Measurements from ENCODE around the gene C1QL4. TPM values are rescaled to one million over a fixed set of nuclear protein-coding genes. Genes with fewer than 3 reads are reported as not detected.
"Not testable (repeated sequence)": the region's sequence is repeated elsewhere in the genome, so short reads cannot be mapped to it uniquely, and the experiment has no call there.

C1QL4 gene
- total RNA-seq, 2 donors from 2014 or later, result 1.3 TPM; not detected in 1

DNA sequence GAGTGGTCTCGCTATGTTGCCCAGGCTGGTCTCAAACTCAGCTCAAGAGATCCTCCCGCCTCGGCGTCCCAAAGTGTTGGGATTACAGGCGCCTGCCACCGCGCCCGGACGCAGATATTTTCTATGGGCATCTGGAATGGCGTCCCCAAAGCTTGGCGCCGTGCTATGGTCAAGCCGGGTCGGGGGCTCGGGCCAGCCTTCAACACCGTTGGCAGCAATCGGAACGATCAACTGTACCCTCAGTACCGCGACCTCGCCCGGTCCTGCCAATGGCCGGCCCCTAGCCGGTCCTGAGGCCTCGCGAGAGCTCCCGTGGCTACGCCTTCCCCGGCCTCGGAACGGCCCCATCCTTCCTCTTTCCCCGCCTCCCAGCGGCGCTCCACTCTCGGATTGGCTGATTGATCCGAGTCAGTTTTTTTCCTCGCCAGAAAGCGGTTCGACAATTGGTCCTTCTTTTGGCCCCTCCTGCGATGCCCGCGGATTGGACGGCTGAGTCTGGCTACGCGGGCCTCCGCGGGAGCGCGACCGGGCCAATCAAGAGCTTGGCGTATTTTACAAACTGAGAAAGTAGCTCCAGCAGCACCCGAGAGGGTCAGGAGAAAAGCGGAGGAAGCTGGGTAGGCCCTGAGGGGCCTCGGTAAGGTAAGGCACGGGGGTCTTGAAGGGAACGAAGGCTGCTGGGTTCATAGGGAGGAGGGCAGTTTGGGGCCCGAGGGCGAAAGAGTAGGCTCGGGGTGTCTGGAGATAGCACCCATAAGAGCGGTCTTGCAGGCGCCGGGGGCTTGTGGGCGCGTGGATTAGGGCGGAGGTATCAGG lies 14.1 kb downstream of the C1QL4 start, which contains the start of gene TROAP:
TROAP (plus strand) TSS at position 548 of the 816 bp plus-strand sequence. CDS start 354 bp downstream, outside the sequence.
- intact Hi-C loops (cut with DNase I), result no loop called here
- no peaks in the 10 kb centered on the region for H3K27me3 ChIP-seq (replicated peaks; ENCODE audit: insufficient read depth)
- DNase-seq (ENCODE audit: low spot score), result peak; percentile 97
- no peaks in the 10 kb centered on the region for H3K36me3 ChIP-seq
- TF ChIP-seq, protein P1, sequence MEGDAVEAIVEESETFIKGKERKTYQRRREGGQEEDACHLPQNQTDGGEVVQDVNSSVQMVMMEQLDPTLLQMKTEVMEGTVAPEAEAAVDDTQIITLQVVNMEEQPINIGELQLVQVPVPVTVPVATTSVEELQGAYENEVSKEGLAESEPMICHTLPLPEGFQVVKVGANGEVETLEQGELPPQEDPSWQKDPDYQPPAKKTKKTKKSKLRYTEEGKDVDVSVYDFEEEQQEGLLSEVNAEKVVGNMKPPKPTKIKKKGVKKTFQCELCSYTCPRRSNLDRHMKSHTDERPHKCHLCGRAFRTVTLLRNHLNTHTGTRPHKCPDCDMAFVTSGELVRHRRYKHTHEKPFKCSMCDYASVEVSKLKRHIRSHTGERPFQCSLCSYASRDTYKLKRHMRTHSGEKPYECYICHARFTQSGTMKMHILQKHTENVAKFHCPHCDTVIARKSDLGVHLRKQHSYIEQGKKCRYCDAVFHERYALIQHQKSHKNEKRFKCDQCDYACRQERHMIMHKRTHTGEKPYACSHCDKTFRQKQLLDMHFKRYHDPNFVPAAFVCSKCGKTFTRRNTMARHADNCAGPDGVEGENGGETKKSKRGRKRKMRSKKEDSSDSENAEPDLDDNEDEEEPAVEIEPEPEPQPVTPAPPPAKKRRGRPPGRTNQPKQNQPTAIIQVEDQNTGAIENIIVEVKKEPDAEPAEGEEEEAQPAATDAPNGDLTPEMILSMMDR (IDR thresholded peaks at IDR 0.05), result peak in 2 of 4 experiments; percentile 6 to 27
- TF ChIP-seq POLR2A (IDR thresholded peaks at IDR 0.05) (peak; percentile 51), POLR2AphosphoS5 (IDR thresholded peaks at IDR 0.05) (peak; percentile 97)
- peak within 1 kb of the TSS; percentile 36 to 48 for H3K27ac ChIP-seq
- WGBS, result under 1% methylated on average over 65 of the region's 65 CpGs
- no peaks in the 10 kb centered on the region for H3K9me3 ChIP-seq
- H3K4me3 ChIP-seq, result peak within 1 kb of the TSS; percentile 44 to 46
- H3K4me1 ChIP-seq (replicated peaks), result no peaks in the 10 kb centered on the region

DNA sequence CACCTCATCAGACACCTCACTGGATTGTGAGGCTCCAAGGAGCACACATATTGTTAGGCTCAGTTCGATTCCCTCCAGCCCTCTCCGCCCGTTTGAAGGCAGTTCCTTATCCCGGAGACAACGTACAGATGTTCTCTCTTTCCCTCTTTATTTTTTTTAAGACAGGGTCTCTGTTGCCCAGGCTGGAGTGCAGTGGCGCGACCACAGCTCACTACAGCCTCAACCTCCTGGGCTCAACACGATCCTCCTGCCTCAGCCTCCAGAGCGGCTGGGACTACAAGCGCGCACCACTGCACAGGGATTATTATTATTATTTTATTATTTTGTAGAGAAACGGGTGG lies 14.7 kb downstream of the C1QL4 start:
- 42% methylated on average over 12 of the region's 12 CpGs for WGBS
- no peak for DNase-seq (ENCODE audit: low spot score)
- Histone ChIP-seq H3K9me3 (no peaks in the 10 kb centered on the region), H3K4me3 (peak overlapping the region; percentile 44 to 46), H3K27ac (peak overlapping the region; percentile 36 to 48), H3K36me3 (no peaks in the 10 kb centered on the region), H3K4me1 (replicated peaks) (no peaks in the 10 kb centered on the region), H3K27me3 (replicated peaks; ENCODE audit: insufficient read depth) (no peaks in the 10 kb centered on the region)
- TF ChIP-seq, protein P1 (IDR thresholded peaks at IDR 0.05), result no peak
- TF ChIP-seq POLR2A (IDR thresholded peaks at IDR 0.05) (no peak), POLR2AphosphoS5 (IDR thresholded peaks at IDR 0.05) (no peak)
- intact Hi-C loops (cut with DNase I), result no loop called here

DNA sequence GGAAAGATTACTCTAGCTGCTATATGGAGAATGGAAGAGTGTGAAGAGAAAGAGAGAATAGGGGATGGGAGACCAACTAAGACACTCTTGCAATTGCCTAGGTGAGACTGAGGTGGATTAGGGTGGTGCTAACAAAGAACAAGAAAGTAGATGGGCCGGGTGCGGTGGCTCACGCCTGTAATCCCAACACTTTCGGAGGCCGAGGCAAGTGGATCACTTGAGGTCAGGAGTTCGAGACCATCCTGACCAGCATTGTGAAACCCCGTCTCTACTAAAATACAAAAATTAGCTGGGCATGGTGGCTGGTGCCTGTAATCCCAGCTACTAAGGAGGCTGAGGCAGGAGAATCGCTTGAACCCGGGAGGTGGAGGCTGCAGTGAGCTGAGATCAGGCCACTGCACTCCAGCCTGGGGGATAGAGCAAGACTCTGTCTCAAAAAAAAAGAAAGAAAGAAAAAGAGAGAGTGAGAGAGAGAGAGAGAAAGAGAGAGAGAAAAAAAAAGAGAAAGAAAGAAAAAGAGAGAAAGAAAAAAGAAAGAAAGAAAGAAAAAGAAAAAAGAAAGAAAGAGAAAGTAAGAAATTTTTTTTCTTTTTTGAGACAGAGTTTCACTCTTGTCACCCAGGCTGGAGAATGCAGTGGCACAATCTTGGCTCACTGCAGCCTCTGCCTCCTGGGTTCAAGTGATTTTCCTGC lies 16.4 kb downstream of the C1QL4 start:
- H3K4me3 ChIP-seq; H3K36me3 ChIP-seq; H3K4me1 ChIP-seq (replicated peaks); intact Hi-C loops (cut with DNase I); DNase-seq (ENCODE audit: low spot score); H3K9me3 ChIP-seq; H3K27me3 ChIP-seq (replicated peaks; ENCODE audit: insufficient read depth); H3K27ac ChIP-seq: not testable (repeated sequence)
- 92% methylated on average over 9 of the region's 9 CpGs for WGBS

DNA sequence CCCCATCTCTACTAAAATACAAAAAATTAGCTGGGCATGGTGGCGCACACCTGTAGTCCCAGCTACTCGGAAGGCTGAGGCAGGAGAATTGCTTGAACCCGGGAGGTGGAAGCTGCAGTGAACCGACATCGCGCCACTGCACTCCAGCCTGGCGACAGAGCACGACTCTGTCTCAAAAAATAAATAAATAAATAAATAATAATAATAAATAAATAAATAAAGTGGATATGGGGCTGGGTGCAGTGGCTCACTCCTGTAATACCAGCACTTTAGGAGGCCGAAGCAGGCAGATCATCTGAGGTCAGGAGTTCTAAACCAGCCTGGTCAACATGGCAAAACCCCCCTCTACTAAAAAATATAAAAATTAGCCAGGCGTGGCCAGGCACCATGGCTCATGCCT lies 19.9 kb downstream of the C1QL4 start:
- WGBS, result 92% methylated on average over 10 of the region's 10 CpGs
- H3K27me3 ChIP-seq (replicated peaks; ENCODE audit: insufficient read depth); H3K9me3 ChIP-seq; H3K36me3 ChIP-seq; H3K4me1 ChIP-seq (replicated peaks); intact Hi-C loops (cut with DNase I); H3K4me3 ChIP-seq; H3K27ac ChIP-seq; DNase-seq (ENCODE audit: low spot score): not testable (repeated sequence)

DNA sequence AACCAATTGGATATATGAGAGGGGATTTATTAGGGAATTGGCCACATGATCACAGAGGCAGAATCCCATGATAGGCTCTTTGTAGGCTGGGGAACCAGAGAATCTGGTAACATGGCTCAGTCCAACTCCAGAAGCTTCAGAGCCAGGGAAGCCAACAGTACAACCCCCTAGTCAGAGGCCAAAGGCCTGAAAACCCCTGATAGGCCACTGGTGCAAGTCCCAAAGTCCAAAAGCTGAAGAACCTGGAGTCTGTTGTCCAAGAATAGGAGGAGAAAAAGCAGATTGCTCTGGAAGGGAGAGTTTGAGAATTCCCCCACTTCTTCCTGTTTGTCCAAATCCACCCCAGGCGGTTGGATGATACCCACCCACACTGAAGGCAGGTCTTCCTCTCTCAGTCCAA lies 22.2 kb downstream of the C1QL4 start:
- 82% methylated on average over 1 of the region's 1 CpG for WGBS

DNA sequence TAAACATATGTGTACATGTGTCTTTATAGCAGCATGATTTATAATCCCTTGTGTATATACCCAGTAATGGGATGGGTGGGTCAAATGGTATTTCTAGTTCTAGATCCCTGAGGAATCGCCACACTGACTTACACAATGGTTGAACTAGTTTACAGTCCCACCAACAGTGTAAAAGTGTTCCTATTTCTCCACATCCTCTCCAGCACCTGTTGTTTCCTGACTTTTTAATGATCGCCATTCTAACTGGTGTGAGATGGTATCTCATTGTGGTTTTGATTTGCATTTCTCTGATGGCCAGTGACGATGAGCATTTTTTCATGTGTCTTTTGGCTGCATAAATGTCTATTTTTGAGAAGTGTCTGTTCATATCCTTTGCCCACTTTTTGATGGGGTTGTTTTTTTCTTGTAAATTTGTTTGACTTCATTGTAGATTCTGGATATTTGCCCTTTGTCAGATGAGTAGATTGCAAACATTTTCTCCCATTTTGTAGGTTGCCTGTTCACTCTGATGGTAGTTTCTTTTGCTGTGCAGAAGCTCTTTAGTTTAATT lies 26.5 kb downstream of the C1QL4 start:
- H3K4me3 ChIP-seq; H3K36me3 ChIP-seq; H3K4me1 ChIP-seq (replicated peaks); H3K27me3 ChIP-seq (replicated peaks; ENCODE audit: insufficient read depth); H3K27ac ChIP-seq; intact Hi-C loops (cut with DNase I); H3K9me3 ChIP-seq; DNase-seq (ENCODE audit: low spot score): not testable (repeated sequence)
- WGBS, result 53% methylated on average over 2 of the region's 3 CpGs

More for the DNA sequence above, 22.2 kb downstream of the C1QL4 start:
- no peak for DNase-seq (ENCODE audit: low spot score)
- H3K36me3 ChIP-seq, result no peaks in the 10 kb centered on the region
- TF ChIP-seq POLR2A (IDR thresholded peaks at IDR 0.05) (no peak), POLR2AphosphoS5 (IDR thresholded peaks at IDR 0.05) (no peak)
- TF ChIP-seq, protein P1 (IDR thresholded peaks at IDR 0.05), result no peak
- H3K4me3 ChIP-seq, result no peak overlapping the region
- no peak overlapping the region for H3K27ac ChIP-seq
- intact Hi-C loops (cut with DNase I), result no loop called here
- no peaks in the 10 kb centered on the region for H3K27me3 ChIP-seq (replicated peaks; ENCODE audit: insufficient read depth)
- no peaks in the 10 kb centered on the region for H3K9me3 ChIP-seq
- no peaks in the 10 kb centered on the region for H3K4me1 ChIP-seq (replicated peaks)
